ENCODE measurements around the gene SARNP. TPM values are rescaled to one million over a fixed set of nuclear protein-coding genes. Genes with fewer than 3 reads are reported as not detected.

Gene SARNP
- total and polyA plus RNA-seq, 9 of the 15 experiments (the other 6 are each of a cell fraction or from before 2014, with no cell fraction given): 70.1 to 400 (median 198) TPM

- TF ChIP-seq CLOCK (CRISPR knock-in tag; IDR thresholded peaks at IDR 0.05; ENCODE audit: borderline replicate concordance) (no peak), ATF6 (CRISPR knock-in tag; IDR thresholded peaks at IDR 0.05) (no peak), ZNF232 (CRISPR knock-in tag; IDR thresholded peaks at IDR 0.05) (no peak), FOXO4 (CRISPR knock-in tag; IDR thresholded peaks at IDR 0.05) (no peak), ZNF239 (CRISPR knock-in tag; IDR thresholded peaks at IDR 0.05) (no peak), ZHX1 (conservative IDR thresholded peaks at IDR 0.05; ENCODE audit: low read length) (no peak), SOX6 (IDR thresholded peaks at IDR 0.05) (no peak), KLF10 (CRISPR knock-in tag; IDR thresholded peaks at IDR 0.05) (no peak), TAF1 (IDR thresholded peaks at IDR 0.05; ENCODE audit: control insufficient read depth, extremely low read depth, insufficient read depth, low read length, severe bottlenecking) (no peak), MNT (conservative IDR thresholded peaks at IDR 0.05) (no peak), KAT2B (IDR thresholded peaks at IDR 0.05; ENCODE audit: low read depth, low read length) (no peak), EP300 (IDR thresholded peaks at IDR 0.05; ENCODE audit: low read length) (no peak), SLC30A9 (CRISPR knock-in tag; IDR thresholded peaks at IDR 0.05) (no peak), PHB2 (IDR thresholded peaks at IDR 0.05; ENCODE audit: low read depth) (no peak)
- TF ChIP-seq, protein P1, sequence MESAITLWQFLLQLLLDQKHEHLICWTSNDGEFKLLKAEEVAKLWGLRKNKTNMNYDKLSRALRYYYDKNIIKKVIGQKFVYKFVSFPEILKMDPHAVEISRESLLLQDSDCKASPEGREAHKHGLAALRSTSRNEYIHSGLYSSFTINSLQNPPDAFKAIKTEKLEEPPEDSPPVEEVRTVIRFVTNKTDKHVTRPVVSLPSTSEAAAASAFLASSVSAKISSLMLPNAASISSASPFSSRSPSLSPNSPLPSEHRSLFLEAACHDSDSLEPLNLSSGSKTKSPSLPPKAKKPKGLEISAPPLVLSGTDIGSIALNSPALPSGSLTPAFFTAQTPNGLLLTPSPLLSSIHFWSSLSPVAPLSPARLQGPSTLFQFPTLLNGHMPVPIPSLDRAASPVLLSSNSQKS (CRISPR knock-in tag; IDR thresholded peaks at IDR 0.05): no peak
Observed at GRCh38 chr12:55843431-55843830, 25.9 kb upstream of the SARNP start (continued).

Data from K562 (cell line).